Upper lobe of left lung (tissue), 6 donors: ENCODE data around the gene SNU13. TPM values are rescaled to one million over a fixed set of nuclear protein-coding genes. Genes with fewer than 3 reads are reported as not detected.
"Not testable (repeated sequence)": the region's sequence is repeated elsewhere in the genome, so short reads cannot be mapped to it uniquely, and the experiment has no call there.

Experiments used
- ATAC-seq, 2 donors: fragments of 200-7000 bp; cut with Tn5 transposase; one replicate each; pipeline ENCODE4 v1.9.1; 2022; ENCODE audit warnings: mild to moderate bottlenecking in 2 of 2, moderate library complexity in 2 of 2; ENCODE audit not compliant: low FRiP score in 2 of 2
- DNase-seq, 2 donors: peaks; one replicate each; pipeline ENCODE4 v3.0.0-alpha.2; 2019 to 2020
- H3K27ac ChIP-seq, 4 donors: fragments of 200-600 bp; sonication (generic); one replicate each; pipeline ENCODE4 v1.5.1; 2016 to 2019
- H3K27me3 ChIP-seq, 4 donors: fragments of 200-600 bp; sonication (generic); one replicate each; pipeline ENCODE4 v1.5.1; 2017 to 2019
- H3K36me3 ChIP-seq, 4 donors: fragments of 200-600 bp; sonication (generic); one replicate each; pipeline ENCODE4 v1.5.1; 2016 to 2019
- H3K4me1 ChIP-seq, 4 donors: fragments of 200-600 bp; sonication (generic); one replicate each; pipeline ENCODE4 v1.5.1; 2018 to 2019
- H3K4me3 ChIP-seq, 4 donors: fragments of 200-600 bp; sonication (generic); one replicate each; pipeline ENCODE4 v1.5.1; 2017 to 2019; ENCODE audit warnings: mild to moderate bottlenecking in 2 of 4, moderate library complexity in 1 of 4
- H3K9me3 ChIP-seq, 4 donors: fragments of 200-600 bp; sonication (generic); one replicate each; pipeline ENCODE4 v1.5.1; 2018 to 2019
- CTCF ChIP-seq, 6 experiments: fragments of 450-650 bp in 4 of 6; fragments of 200-600 bp in 2 of 6; sonication (generic) in 2 of 6; IDR thresholded peaks; one replicate each; pipeline ENCODE4 v1.5.1; 2016 to 2019; ENCODE audit warnings: antibody characterized with exemption in 6 of 6
- EP300 ChIP-seq, 4 donors: sonication (generic); formaldehyde crosslinking; IDR thresholded peaks; one replicate each; pipeline ENCODE4 v1.5.1; 2017; ENCODE audit warnings: antibody characterized with exemption in 4 of 4, control low read depth in 2 of 4
- POLR2A ChIP-seq, 4 donors: fragments of 450-650 bp; IDR thresholded peaks; one replicate each; pipeline ENCODE4 v1.5.1; 2016 to 2017; ENCODE audit warnings: antibody characterized with exemption in 4 of 4, mild to moderate bottlenecking in 2 of 4
- POLR2AphosphoS5 ChIP-seq, 2 donors: sonication (generic); formaldehyde crosslinking; IDR thresholded peaks; one replicate each; pipeline ENCODE4 v1.5.1; 2017; ENCODE audit warnings: antibody characterized with exemption in 2 of 2
- WGBS, 2 donors: methylation state at CpG; one replicate each; pipeline ENCODE4 v1.1.5; 2017 to 2018; 5-methylcytosine and 5-hydroxymethylcytosine counted together
- total RNA-seq, 6 donors: library from RNA; depleted of rRNA in 4 of 6; stranded (reverse); fragments of >200 nt in 4 of 6; gene quantifications; one replicate each; pipeline versions ENCODE4 v1.1.0 to v1.2.1, GENCODE V29; 2016 to 2021
- donor health status: DM: no; HTN: no; CAD: no; lungs with moderate emphysema.
- donor health status: DM: no; HTN: yes; CAD: no; lungs with severe emphysema.

Gene SNU13
- total RNA-seq, 6 donors from 2014 or later, result 40.9 to 124 (median 92.0) TPM

DNA sequence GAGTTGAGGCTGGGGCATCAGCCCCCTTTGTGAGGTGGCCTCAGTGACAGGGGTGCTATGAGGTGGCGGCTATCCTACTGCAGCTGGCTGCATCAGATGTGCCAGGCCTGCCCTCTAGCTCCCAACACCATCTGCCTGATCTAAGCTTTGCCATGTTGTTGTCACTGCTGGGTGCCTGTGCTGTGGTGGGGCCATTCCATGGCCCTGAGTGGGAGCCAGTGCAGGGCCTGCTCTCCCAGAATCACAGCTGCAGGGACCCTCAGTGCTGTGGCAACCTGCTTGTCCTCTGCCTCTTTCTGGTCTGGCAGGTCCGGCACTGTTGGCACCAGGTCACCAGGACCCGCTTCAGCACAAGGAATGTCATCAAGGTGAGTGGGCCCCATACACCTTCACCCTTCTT lies 1.8 kb upstream of the SNU13 start:
- ATAC-seq (no peak), DNase-seq (peak in 1 of 2 donors; percentile 32)
- Histone ChIP-seq H3K4me1 (peaks cover 16 to 31% (median 19%) of the 10 kb centered on the region in 4 donors), H3K36me3 (peaks cover 0 to 10% (median 7%) of the 10 kb centered on the region in 4 donors), H3K27me3 (no peaks in the 10 kb centered on the region), H3K27ac (peak overlapping the region in 2 of 4 donors; percentile 57 to 97), H3K4me3 (no peak overlapping the region), H3K9me3 (no peaks in the 10 kb centered on the region)
- no peak for TF ChIP-seq EP300 (IDR thresholded peaks at IDR 0.05)
- TF ChIP-seq POLR2AphosphoS5 (IDR thresholded peaks at IDR 0.05), result no peak
- no peak for TF ChIP-seq POLR2A (IDR thresholded peaks at IDR 0.05)
- no peak for TF ChIP-seq CTCF (IDR thresholded peaks at IDR 0.05)
- WGBS, 2 donors, result 92 to 100% methylated on average over 2 to 3 of the region's 3 CpGs

GRCh38 chr22:41687901-41688364 lies 734 bp downstream of the SNU13 start:
- DNase-seq (peak; percentile 33 to 54), ATAC-seq (peak; percentile 47 to 58)
- WGBS, 2 donors, result 1 to 3% methylated on average over 19 to 20 of the region's 20 CpGs
- Histone ChIP-seq H3K27me3 (no peaks in the 10 kb centered on the region), H3K4me1 (peaks cover 16 to 32% (median 19%) of the 10 kb centered on the region in 4 donors), H3K9me3 (no peaks in the 10 kb centered on the region), H3K36me3 (no peaks in the 10 kb centered on the region), H3K4me3 (peak overlapping the region; percentile 71 to 90 (median 86)), H3K27ac (peak overlapping the region; percentile 92 to 98 (median 98))
- TF ChIP-seq EP300 (IDR thresholded peaks at IDR 0.05), result no peak
- TF ChIP-seq POLR2AphosphoS5 (IDR thresholded peaks at IDR 0.05), result peak in 1 of 2 donors; percentile 2

- DNase-seq, H3K27me3 ChIP-seq, H3K36me3 ChIP-seq, H3K27ac ChIP-seq, H3K9me3 ChIP-seq, ATAC-seq, H3K4me3 ChIP-seq: not testable (repeated sequence)
- peaks cover 16 to 35% (median 19%) of the 10 kb centered on the region in 4 donors for H3K4me1 ChIP-seq
- WGBS, 2 donors, result 89 to 94% methylated on average over 11 of the region's 11 CpGs
Measured at GRCh38 chr22:41686890-41687289, 1.8 kb downstream of the SNU13 start.

- no peaks in the 10 kb centered on the region for H3K9me3 ChIP-seq
- no peak for ATAC-seq
- no peak overlapping the region for H3K4me3 ChIP-seq
- peaks cover 0 to 20% (median 14%) of the 10 kb centered on the region in 4 donors for H3K36me3 ChIP-seq
- 90 to 92% methylated on average over 4 of the region's 4 CpGs for WGBS, 2 donors
- H3K27me3 ChIP-seq, result no peaks in the 10 kb centered on the region
- no peak for DNase-seq
- TF ChIP-seq POLR2A (IDR thresholded peaks at IDR 0.05) (no peak), POLR2AphosphoS5 (IDR thresholded peaks at IDR 0.05) (no peak), EP300 (IDR thresholded peaks at IDR 0.05) (no peak), CTCF (IDR thresholded peaks at IDR 0.05) (no peak)
- peaks cover 12 to 36% (median 13%) of the 10 kb centered on the region in 4 donors for H3K4me1 ChIP-seq
- no peak overlapping the region for H3K27ac ChIP-seq
Measured at GRCh38 chr22:41684194-41684593, 4.5 kb downstream of the SNU13 start.

DNA sequence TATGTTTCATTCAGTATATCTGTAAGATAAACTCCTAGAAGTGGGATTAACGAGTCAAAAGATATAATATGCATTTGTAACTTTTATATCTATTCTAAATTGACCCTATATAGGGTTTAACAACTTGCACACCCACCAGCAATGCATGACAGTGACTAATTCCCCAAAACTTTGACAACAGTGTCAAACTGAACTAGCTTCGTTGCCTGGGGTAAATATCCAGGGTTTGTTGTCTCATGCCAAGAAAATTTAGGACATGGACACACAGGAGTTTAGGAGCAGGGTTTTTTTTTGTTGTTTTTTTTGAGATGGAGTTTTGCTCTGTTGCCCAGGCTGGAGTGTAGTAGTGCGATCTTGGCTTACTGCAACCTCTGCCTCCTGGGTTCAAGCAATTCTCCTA lies 5.1 kb downstream of the SNU13 start:
- no peak overlapping the region for H3K27ac ChIP-seq
- H3K4me1 ChIP-seq, result peaks cover 9 to 33% (median 12%) of the 10 kb centered on the region in 4 donors
- 85 to 91% methylated on average over 3 of the region's 3 CpGs for WGBS, 2 donors
- peaks cover 4 to 25% (median 19%) of the 10 kb centered on the region in 4 donors for H3K36me3 ChIP-seq
- TF ChIP-seq CTCF (IDR thresholded peaks at IDR 0.05) (no peak), EP300 (IDR thresholded peaks at IDR 0.05) (no peak), POLR2AphosphoS5 (IDR thresholded peaks at IDR 0.05) (no peak), POLR2A (IDR thresholded peaks at IDR 0.05) (no peak)
- no peaks in the 10 kb centered on the region for H3K27me3 ChIP-seq
- no peaks in the 10 kb centered on the region for H3K9me3 ChIP-seq
- H3K4me3 ChIP-seq, result no peak overlapping the region
- ATAC-seq (no peak), DNase-seq (no peak)

- peak overlapping the region; percentile 84 to 90 (median 86) for H3K27ac ChIP-seq
- peaks cover 4 to 31% (median 25%) of the 10 kb centered on the region in 4 donors for H3K36me3 ChIP-seq
- no peaks in the 10 kb centered on the region for H3K9me3 ChIP-seq
- peak overlapping the region in 3 of 4 donors; percentile 65 to 67 (median 67) for H3K4me3 ChIP-seq
- TF ChIP-seq CTCF (IDR thresholded peaks at IDR 0.05) (no peak), POLR2AphosphoS5 (IDR thresholded peaks at IDR 0.05) (no peak), EP300 (IDR thresholded peaks at IDR 0.05) (no peak), POLR2A (IDR thresholded peaks at IDR 0.05) (no peak)
- H3K4me1 ChIP-seq, result peaks cover 9 to 30% (median 12%) of the 10 kb centered on the region in 4 donors
- ATAC-seq, result no peak
- WGBS, 2 donors, result 92 to 93% methylated on average over 9 of the region's 9 CpGs
- no peak for DNase-seq
- H3K27me3 ChIP-seq, result no peaks in the 10 kb centered on the region
Measured at GRCh38 chr22:41683052-41683451, 5.6 kb downstream of the SNU13 start.
